Fibroblast of skin of right biceps (primary cell): Measurements from ENCODE around the gene RNF103.
A peak's percentile ranks its signal among the peaks of the same experiment; 100 is the strongest.

Source experiments
- DNase-seq: peaks from one replicate; pipeline ENCODE4 v3.0.0-alpha.2; 2013

Gene RNF103

DNA sequence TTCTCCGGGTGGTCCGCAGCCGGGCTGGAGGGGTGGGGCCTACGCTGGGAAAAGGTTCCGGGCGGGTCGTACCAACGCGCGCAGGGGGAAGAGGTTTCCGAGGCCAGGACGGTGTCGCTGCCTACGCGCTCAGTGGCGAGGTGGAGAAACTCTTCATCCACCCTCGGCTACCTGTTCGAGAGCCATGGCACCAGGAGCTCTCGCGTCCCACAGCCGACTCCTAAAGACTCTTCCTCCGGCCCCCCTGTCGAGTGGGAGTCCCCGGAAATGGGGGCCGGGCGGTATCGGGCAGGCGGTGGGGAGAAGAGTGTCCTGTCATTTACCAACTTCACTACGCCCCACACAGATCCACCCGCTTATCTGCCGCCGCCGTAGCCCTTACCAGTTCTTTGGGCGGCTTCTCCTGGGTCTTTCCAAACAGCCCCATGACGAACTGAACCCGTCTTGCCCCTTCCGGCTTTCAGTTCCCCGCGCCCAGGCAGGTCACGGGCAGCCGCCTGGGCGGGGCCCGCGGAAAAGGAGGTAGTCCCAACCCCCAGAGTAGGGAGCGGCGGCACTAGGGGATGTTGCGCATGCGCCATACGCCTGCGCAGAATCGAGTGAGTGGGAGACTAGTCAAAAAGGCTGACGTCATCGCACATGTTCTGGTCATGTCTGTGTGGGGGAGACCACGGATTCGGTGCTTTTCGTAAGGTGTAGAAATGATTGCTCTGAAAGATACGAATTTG, 60.6 kb downstream of the RNF103 start, which contains the start of gene CHMP3:
TSS of gene CHMP3 (minus strand) at position 522 of the 728 bp plus-strand sequence. CDS start at position 427, 95 bp downstream.
- DNase-seq, result peak; percentile 97

DNA sequence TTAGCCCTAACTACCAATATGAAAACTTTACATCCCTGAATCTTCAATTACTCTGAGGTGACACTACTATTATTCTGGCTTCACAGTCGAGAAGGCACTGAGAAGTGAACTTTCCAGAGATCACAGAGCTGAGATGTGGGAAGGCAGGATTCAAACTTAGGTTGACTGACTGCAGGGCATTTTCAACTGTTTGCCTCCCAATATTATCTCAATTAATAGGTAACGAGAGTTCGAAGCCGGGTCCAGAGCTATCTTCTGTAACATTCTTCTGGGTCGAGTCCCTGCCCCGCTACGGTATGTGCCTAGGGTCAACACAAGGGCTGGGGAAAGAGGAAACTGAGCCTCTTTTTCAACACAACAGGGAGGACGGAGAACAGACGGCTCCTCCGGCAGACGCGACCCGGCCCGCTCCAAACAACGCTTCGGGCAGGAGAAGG, 61.2 kb downstream of the RNF103 start:
- DNase-seq, result no peak

DNA sequence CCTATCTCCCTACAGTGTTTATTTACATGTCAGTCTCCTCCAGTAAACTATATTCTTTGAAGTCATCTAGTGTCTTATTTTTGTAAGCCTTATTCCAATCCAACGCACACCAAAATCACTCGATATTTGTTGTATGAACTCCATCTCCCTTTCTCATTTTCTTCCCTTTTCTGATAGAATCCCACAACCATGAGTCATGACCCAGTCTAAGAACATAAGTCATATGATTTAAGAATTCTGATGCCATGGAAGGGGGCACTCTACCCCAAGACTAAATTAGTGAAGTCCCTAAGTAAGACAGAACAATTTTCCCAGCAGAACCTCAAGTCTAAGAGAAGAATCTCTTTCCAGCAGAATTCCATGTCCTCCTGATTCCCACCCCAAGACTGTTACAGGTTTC, 65.8 kb downstream of the RNF103 start:
- DNase-seq, result peak; percentile 9

GRCh38 chr2:86556508-86556907, 67.2 kb downstream of the RNF103 start:
- no peak for DNase-seq
